Fibroblast of lung (primary cell): Measurements from ENCODE around the gene PEPD.

ENCODE experiments used
- CTCF ChIP-seq, 2 donors: IDR thresholded peaks in 1 of 2; conservative IDR thresholded peaks in 1 of 2; 1 replicate in 1 of 2; 2 replicates in 1 of 2; pipeline ENCODE4 v1.5.1; 2011 to 2012; ENCODE audit warnings: low read length in 2 of 2, control low read depth in 1 of 2, inconsistent platforms in 1 of 2, low read depth in 1 of 2, mild to moderate bottlenecking in 1 of 2
- EZH2 ChIP-seq: IDR thresholded peaks from 2 replicates; pipeline ENCODE4 v1.5.1; 2012; ENCODE audit warnings: low read length, control low read depth, mild to moderate bottlenecking; ENCODE audit errors: missing control alignments

DNA sequence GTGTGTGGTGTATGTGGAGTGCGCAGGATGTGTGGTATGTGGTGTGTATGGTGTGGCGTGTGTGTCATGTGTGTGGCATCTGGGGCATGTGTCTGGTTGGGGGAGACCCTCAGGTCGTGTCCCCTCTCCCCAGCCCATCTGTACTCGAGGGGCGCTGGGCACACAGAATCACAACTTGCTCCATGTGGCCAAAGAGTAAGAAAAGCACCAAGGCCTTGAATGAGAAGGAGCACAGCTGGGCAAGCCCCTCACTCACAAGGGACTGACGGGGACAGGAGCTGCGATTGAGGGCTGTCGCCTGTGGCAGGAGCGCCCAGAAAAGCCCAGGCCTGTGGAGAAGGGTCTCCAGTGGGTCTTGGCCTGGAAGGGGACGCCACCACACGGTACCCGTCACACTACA is 62.8 kb downstream of the PEPD start:
- TF ChIP-seq EZH2 (no peak), CTCF (conservative IDR thresholded peaks at IDR 0.05 in 1 of 2, IDR thresholded peaks at IDR 0.05 in 1 of 2; ENCODE audit: low read depth in 1 of 2, low read length in 2 of 2) (no peak)
